Calu3 (cell line): ENCODE measurements around the gene SCN2B. TPM values are rescaled to one million over a fixed set of nuclear protein-coding genes. Genes with fewer than 3 reads are reported as not detected.

ENCODE experiments used
- BruUV-seq: library from RNA; stranded (reverse); fragments of 400-500 nt; replicated peaks from 2 replicates; lab custom pipeline; 2021; lab: Mats Ljungman, UMichigan
- CTCF ChIA-PET: fragments of 300-600 bp; sonication (Branson Sonifier 250); formaldehyde crosslinking; loops from one replicate; lab custom pipeline; 2022; ENCODE audit warnings: antibody characterized with exemption; lab: Charles Lee
- DNase-seq: peaks from one replicate; pipeline ENCODE4 v3.0.0; 2022
- H3K27ac Mint-ChIP-seq: one replicate; pipeline ENCODE4 v1.8.0; 2022; ENCODE audit warnings: mixed read lengths; ENCODE audit not compliant: unreplicated experiment
- H3K27me3 Mint-ChIP-seq: one replicate; pipeline ENCODE4 v1.8.0; 2022; ENCODE audit warnings: mixed read lengths; ENCODE audit not compliant: unreplicated experiment
- H3K36me3 Mint-ChIP-seq: one replicate; pipeline ENCODE4 v1.8.0; 2022; ENCODE audit warnings: mild to moderate bottlenecking, moderate library complexity, mixed read lengths; ENCODE audit not compliant: insufficient read depth, unreplicated experiment
- H3K4me1 Mint-ChIP-seq: one replicate; pipeline ENCODE4 v1.8.0; 2022; ENCODE audit warnings: mild to moderate bottlenecking, low read depth, mixed read lengths; ENCODE audit not compliant: unreplicated experiment
- H3K4me3 Mint-ChIP-seq: one replicate; pipeline ENCODE4 v1.8.0; 2022; ENCODE audit warnings: mild to moderate bottlenecking, low read depth, moderate library complexity, mixed read lengths; ENCODE audit not compliant: unreplicated experiment
- H3K9me3 Mint-ChIP-seq: one replicate; pipeline ENCODE4 v1.8.0; 2022; ENCODE audit warnings: low read depth, mixed read lengths; ENCODE audit not compliant: unreplicated experiment
- intact Hi-C: fragments of 100-400 bp; cut with micrococcal nuclease; formaldehyde crosslinking; loops from one replicate; pipeline ENCODE4 v1.10.0; 2022; ENCODE audit not compliant: unreplicated experiment
- total RNA-seq: library from RNA; stranded (reverse); gene quantifications from 2 replicates; pipeline ENCODE4 v1.2.3, GENCODE V29; 2022
- TF ChIP-seq, protein P1 (sequence below): fragments of 200-600 bp; IDR thresholded peaks from one replicate; pipeline ENCODE4 v1.8.0; 2022; ENCODE audit warnings: antibody characterized with exemption; ENCODE audit not compliant: unreplicated experiment

SCN2B gene
- total RNA-seq, 1 experiment from 2014 or later: not detected

DNA sequence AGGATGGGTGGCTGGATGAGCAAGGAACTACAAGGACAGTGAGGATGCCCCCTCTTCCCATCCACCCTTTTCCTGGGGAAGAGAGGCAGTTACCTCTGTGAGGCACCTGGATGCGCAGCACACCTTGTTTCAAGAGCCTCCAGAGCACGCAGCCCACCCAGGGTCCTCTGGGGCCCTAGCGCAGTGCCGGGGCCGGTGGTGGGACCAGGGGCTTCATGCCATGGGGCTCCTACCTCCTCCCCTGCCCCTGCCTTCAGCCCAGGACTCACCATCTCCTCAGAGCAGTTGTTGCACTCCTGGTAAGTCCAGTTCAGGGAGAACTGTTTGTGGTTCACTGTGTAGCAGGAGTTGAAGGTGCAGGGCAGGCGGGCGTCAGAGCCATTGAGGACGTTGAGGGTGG, 8.1 kb downstream of the SCN2B start:
- no peak for DNase-seq
- CTCF ChIA-PET: no interaction called here
- Mint-ChIP-seq H3K36me3 (no peaks in the 10 kb centered on the region), H3K27ac (no peak overlapping the region), H3K4me3 (no peak overlapping the region), H3K4me1 (no peaks in the 10 kb centered on the region), H3K27me3 (peaks cover 61% of the 10 kb centered on the region), H3K9me3 (no peaks in the 10 kb centered on the region)
- BruUV-seq: no TSS peak
- TF ChIP-seq, protein P1, sequence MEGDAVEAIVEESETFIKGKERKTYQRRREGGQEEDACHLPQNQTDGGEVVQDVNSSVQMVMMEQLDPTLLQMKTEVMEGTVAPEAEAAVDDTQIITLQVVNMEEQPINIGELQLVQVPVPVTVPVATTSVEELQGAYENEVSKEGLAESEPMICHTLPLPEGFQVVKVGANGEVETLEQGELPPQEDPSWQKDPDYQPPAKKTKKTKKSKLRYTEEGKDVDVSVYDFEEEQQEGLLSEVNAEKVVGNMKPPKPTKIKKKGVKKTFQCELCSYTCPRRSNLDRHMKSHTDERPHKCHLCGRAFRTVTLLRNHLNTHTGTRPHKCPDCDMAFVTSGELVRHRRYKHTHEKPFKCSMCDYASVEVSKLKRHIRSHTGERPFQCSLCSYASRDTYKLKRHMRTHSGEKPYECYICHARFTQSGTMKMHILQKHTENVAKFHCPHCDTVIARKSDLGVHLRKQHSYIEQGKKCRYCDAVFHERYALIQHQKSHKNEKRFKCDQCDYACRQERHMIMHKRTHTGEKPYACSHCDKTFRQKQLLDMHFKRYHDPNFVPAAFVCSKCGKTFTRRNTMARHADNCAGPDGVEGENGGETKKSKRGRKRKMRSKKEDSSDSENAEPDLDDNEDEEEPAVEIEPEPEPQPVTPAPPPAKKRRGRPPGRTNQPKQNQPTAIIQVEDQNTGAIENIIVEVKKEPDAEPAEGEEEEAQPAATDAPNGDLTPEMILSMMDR: no peak
- intact Hi-C loops: no loop called here

DNA sequence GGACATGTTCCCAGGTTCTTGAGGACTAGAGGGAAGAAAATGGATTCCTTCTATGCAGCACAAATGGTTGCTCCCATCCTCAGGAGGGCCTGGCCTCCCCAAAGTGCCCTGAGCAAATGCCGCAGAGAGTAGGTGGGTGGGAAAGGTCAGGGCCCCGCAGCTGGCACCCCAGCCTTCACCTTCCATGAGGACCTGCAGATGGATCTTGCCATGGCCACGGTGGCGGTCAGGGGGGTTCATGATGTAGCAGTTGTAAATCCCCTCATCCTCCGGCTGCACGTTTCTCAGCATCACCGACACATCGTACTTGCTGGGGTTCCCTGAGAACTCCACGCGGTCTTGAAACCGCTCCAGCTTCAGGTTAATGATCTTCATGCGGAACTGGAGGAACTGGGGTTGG, 8.5 kb downstream of the SCN2B start:
- H3K9me3 Mint-ChIP-seq: no peaks in the 10 kb centered on the region
- no peak overlapping the region for H3K4me3 Mint-ChIP-seq
- H3K27me3 Mint-ChIP-seq: peaks cover 61% of the 10 kb centered on the region
- no peaks in the 10 kb centered on the region for H3K36me3 Mint-ChIP-seq
- BruUV-seq: no TSS peak
- no peaks in the 10 kb centered on the region for H3K4me1 Mint-ChIP-seq
- intact Hi-C loops: no loop called here
- CTCF ChIA-PET: no interaction called here
- no peak for DNase-seq
- H3K27ac Mint-ChIP-seq: no peak overlapping the region
- TF ChIP-seq, protein P1: no peak

DNA sequence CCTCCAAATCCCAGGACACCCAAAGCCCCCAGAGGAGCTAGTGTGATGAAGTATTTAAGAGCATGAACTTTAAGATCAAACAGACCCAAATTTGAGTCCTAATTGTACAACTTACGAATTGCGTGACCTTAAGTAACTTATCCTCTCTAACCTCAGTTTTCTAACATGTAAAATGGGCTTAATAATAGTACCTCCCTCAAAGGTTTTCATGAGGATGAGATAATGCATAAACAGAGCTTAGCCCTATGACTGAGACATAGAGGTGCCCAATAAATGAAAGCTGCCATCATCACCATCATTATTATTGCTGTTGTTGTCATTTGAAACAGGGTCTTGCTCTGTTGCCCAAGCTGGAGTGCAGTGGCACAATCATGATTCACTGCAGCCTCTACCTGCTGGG, 9.2 kb downstream of the SCN2B start:
- H3K27ac Mint-ChIP-seq: no peak overlapping the region
- CTCF ChIA-PET: no interaction called here
- no TSS peak for BruUV-seq

DNA sequence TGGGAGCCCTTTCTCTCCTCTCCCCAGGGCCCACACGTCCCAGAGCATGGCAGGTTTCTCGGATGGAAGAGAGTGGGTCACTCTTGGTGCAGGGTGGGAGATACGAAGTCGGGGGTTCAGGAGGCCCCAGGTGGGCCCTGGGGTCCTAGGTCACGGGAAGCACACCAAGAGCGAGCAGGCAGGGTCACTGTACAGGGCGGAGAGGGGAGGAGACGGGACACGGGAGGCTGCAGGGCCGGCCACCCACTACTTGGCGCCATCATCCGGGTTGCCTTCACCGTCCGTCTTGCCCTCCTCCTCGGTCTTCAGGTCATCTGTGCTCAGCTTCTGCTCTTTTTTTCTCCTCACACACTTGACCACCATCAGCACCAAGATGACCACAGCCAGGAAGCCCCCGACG, 9.8 kb downstream of the SCN2B start:
- H3K9me3 Mint-ChIP-seq: no peaks in the 10 kb centered on the region
- no peak for DNase-seq
- H3K4me1 Mint-ChIP-seq: no peaks in the 10 kb centered on the region
- H3K4me3 Mint-ChIP-seq: no peak overlapping the region
- TF ChIP-seq, protein P1: no peak
- no TSS peak for BruUV-seq
- CTCF ChIA-PET: no interaction called here
- H3K27ac Mint-ChIP-seq: no peak overlapping the region
- intact Hi-C loops: no loop called here
- peaks cover 67% of the 10 kb centered on the region for H3K27me3 Mint-ChIP-seq
- H3K36me3 Mint-ChIP-seq: no peaks in the 10 kb centered on the region

More for the DNA sequence above, 9.2 kb downstream of the SCN2B start:
- intact Hi-C loops: no loop called here
- Mint-ChIP-seq H3K4me3 (no peak overlapping the region), H3K4me1 (no peaks in the 10 kb centered on the region), H3K27me3 (peaks cover 61% of the 10 kb centered on the region), H3K9me3 (no peaks in the 10 kb centered on the region), H3K36me3 (no peaks in the 10 kb centered on the region)
- TF ChIP-seq, protein P1: no peak
- DNase-seq: no peak
